NCI-H2081 treated with DMSO at 0.1 percent for 48 hours (cell line): ENCODE results near the gene IDH2.
"Not testable (repeated sequence)": the region's sequence is repeated elsewhere in the genome, so short reads cannot be mapped to it uniquely, and the experiment has no call there.

Source experiments
- DNase-seq: peaks from one replicate; lab custom pipeline; 2025; lab: John Stamatoyannopoulos, UW

The IDH2 gene

DNA sequence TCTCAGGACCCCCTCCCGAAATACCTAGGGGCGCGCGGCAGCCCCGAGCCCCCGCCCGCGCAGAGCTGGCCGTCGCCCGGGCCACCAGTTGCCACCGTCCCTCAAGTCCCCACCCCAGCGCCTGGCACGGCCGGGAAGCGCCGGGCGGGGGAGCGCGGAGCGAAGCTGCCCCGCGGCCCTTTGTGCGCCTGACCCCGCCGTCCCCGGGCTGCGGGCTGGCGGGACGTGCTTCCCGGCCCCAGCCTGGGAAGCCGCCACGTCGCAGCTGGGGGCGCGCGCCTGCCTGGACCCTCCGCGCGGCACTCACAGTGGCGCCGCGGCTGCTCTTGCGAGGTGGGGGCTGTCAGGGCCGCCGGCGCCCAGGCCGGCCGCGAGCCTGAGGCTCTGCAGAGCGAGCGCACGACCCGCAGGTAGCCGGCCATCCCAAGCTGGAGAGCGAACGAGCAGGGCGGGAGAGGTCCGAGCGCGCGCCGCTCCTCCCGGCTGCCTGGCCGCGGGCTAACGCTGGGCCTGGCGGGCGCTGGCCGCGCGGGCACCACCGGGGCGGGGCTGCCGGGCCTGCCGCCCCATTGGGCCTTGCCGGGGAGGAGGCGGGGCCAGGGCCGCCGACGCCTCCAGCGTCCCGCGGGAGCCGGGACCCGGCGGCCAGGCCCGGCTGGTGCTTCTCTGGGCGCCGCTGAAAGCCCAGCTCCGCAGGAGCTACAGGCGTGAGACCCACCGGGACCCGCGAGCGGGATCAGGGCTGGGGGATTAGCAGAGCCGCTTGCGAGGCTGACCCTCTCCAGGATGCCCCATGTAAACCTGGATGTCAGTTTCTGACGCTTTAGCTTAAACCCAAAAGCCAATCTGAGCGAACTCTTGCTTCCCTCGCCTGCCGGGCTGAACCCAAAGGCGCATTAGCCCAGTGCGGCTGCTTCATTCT is at the start of gene IDH2:
IDH2 (minus strand) TSS at position 500 of the 922 bp plus-strand sequence; CDS start at position 422, 78 bp downstream.
- no peak for DNase-seq

DNA sequence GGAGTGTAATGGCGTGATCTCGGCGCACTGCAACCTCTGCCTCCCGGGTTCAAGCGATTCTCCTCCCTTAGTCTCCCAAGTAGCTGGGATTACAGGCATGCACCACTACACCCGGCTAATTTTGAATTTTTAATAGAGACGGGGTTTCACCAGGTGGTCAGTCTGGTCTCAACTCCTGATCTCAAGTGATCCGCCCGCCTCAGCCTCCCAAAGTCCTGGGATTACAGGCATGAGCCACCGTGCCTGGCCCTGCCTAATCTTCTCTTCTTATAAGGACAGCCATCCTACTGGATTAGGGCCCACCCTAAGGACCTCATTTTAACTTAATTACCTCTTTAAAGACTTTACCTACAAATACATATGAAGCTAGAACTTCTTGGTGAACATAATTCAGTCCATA is 48.3 kb upstream of the IDH2 start:
- not testable (repeated sequence) for DNase-seq

DNA sequence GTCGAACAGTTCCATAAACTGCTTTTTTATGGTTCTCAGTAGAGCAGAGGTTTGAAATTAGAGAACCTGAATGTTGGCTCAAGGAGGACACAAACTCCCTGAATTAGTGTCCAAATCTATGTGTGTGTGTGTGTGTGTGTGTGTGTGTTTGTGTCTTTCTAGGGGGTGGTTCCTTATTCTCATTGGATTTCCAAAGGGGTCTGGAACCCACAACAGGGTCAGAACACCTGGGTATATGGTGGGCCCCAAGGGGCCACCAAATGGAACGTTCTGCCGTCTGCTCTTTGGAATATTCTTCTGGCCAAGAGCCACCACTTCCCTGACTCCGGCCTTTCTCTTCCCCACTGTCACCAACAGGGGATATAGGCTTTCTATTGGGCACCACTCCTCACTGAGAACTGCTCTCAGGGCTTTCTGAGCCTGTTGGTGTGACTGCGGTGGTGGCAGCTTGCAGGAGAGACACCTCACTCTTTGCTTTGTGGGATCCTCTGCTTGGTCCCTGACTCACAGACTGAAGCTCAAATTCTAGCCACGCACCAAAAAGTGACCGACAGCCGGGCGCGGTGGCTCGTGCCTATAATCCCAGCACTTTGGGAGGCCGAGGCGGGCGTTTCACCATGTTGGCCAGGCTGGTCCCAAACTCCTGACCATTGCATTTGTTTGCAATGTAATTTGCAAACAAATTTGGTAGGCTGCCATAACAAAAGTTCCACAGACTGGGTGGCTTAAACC is 47.5 kb upstream of the IDH2 start:
- no peak for DNase-seq

DNA sequence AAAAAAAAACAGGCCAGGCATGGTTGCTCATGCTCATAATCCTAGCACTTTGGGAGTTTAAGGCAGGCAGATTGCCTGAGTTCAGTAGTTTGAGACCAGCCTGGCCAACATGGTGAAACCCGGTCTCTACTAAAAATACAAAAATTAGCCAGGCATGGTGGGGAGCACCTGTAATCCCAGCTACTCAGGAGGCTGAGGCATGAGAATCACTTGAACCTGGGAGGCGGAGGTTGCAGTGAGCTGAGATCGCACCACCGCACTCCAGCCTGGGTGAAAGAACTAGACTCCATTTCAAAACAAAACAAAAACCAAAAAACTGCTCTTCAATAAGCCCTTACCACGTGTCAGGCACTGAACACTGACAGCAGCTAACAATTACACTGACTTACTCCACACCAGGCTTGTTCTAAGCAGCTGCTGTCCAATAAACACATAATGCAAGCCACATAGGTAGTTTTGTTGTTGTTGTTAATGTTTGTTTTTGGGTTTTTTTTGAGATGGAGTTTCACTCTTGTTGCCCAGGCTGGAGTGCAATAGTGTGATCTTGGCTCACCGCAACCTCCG is 44.0 kb upstream of the IDH2 start:
- not testable (repeated sequence) for DNase-seq

DNA sequence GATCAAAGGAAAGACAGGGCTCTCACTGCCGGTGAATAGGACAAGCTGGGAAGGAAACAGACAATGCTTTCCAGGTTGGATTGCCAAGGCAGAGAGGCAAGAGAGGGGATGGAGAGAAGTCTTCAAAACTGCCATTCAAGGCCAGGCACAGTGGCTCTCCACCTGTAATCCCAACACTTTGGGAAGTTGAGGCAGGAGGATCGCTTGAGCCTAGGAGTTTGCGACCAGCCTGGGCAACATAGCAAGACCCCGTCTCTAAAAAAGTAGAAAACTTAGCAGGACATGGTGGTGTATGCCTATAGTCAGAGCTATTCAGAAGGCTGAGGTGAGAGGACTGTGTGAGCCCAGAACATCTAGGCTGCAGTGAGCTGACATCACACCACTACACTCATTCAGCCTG is 43.5 kb upstream of the IDH2 start:
- no peak for DNase-seq

DNA sequence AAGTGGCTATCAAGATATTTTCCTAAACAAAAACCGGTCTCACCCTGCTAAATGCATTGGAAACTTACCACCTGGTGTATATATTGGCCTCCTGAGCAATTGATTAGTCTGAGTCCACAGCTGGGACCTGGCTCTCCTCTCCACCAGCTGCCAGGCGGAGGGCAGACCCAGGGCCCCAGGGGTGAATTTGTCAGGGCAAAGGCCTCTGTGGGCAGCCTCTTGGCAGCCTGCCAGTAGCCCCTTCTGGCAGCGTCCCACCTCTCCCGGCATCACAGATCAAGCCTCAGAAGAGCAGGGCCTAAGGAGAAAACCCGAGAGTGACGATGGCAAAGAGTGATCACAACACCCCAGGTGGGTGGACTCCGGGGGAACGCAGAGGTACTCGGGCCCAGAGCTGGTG is 43.0 kb upstream of the IDH2 start:
- DNase-seq: no peak

DNA sequence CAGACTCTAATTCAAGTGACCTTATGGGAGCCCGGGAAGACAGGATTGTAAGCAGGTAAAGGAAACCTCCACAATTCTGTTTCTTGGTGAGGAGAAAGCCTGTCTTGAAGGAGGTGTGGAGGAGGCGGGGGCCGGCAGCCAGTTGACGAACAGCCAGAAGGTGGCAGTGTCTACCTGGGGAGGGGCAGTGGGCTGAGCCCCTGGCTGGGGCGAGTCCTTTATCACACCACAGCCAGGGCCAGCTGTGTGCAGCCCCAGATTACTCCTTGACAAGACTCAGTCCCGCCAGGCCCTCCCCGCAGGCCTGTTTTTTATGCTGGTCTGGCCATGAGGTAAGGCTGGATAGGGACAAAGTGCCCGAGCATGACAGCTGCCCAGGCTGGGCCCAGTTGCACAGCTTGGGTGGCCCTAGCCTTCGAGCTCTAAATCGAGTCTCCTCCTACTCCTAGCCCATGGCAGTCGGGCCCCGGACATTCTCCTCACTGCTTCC is 40.9 kb upstream of the IDH2 start:
- DNase-seq: no peak

DNA sequence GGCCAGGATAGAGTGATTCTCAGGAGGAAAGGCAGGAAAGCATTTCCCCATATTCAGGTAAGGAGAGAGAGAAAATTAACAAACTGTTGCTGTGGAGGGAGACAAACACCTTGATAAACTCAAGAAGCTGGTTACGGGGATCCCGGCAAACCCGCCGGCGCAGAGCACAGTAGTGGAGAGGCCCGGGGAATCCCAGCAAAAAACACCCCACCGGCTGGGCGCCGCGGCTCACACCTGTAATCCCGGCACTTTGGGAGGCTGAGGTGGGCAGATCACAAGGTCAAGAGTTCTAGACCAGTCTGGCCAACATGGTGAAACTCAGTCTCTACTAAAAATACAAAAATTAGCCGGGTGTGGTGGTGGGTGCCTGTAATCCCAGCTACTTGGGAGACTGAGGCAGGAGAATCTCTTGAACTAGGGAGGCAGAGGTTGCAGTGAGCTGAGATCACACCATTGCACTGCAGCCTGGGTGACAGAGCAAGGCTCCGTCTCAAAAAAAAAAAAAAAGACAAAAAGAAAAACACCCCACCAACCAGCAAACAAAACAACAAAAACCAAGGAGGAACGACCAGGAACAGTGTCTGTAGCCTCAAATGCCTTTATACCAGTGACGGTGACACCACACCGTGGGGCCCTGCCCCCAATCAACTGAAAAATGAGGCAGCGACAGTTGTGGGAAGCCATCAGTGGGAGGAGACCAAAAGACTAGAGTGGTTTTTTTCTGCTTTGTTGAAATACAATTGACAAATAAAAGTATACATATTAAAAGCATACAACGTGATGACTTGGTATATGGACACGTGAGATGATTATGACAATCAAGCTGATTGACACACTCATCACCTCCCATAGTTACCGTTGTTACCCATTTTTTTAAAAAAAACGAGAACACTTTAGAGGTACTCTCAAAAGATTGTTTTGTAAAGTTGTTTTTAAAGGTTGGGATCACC is 40.2 kb upstream of the IDH2 start:
- DNase-seq: no peak

DNA sequence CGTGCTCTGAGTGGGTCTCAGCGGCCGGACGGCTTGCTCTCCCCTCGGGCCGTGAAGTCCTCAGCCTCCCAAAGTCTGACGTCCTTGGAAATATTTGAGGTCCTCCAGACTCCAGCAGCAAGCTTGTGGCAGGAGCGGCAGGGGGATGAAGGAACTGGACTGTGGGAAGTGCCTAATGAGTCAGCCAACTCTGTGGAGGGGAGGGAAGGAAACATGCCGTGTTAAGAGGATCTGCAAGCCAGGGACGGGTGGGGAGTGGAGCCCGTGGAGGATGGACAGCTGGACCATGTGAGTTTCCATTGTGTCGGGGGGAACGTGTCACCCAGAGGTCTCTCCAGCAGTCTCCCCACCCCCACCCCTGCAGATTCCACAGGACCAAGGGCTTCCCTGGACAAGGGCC is 39.4 kb upstream of the IDH2 start:
- no peak for DNase-seq

DNA sequence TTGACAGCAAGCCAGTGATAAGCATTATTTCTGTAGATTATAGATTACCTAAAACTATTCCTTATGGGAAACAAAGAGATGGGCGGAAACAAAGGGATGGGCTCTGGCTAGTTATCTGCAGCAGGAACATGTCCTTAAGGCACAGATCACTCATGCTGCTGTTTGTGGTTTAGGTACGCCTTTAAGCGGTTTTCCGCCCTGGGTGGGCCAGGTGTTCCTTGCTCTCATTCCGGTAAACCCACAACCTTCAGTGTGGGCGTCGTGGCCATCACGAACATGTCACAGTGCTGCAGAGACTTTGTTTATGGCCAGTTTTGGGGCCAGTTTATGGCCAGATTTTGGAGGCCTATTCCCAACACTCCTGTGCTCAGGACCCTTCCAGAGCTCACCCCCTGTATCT is 37.3 kb upstream of the IDH2 start:
- not testable (repeated sequence) for DNase-seq

DNA sequence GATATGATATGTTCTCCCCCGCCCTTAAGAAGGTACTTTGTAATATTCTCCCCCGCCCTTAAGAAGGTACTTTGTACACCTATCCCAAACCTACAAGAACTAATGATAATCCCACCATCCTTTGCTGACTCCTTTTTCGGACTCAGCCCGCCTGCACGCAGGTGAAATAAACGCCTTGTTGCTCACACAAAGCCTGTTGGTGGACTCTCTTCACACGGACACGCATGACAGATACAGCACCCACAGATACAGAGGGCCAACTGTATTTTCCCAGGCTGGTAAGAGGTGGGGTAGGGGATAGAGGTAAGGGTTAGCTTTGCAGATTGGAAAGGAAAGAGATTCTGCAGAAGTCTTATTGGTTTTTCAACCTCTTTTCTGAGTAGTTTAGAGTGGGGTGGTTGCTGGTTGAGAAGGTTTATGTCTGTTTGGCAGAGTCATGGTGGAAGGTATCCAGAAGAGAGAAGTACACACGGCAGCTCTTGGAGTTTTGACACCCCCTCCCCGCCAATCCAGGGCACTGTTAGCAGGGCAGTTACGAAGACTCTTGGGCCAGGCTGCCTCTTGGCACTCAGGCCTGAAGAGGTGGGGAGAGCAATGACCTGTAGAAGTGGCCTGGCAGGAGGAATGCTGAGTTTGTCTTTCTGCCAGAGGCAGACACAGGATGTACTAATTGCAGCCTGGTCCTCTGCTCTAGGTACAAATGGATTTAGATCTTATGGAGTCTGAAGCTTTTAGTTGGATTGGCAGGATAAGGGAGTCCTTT is 36.0 kb upstream of the IDH2 start:
- DNase-seq: no peak

DNA sequence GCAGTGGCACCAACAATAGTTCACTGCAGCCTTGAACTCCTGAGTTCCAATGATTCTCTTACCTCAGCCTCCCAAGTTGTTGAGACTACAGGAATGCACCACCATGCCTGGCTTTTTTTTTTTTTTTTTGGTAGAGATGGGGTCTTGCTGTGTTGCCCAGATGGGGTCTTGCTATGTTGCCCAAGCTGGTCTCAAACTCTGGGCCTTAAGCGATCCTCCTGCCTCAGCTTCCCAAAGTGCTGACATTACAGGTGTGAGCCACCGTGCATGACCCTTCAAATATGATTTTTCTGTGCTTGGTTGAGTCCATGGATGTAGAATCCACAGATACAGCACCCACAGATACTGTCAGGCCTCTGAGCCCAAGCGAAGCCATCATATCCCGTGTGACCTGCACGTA is 30.2 kb upstream of the IDH2 start:
- DNase-seq: no peak

DNA sequence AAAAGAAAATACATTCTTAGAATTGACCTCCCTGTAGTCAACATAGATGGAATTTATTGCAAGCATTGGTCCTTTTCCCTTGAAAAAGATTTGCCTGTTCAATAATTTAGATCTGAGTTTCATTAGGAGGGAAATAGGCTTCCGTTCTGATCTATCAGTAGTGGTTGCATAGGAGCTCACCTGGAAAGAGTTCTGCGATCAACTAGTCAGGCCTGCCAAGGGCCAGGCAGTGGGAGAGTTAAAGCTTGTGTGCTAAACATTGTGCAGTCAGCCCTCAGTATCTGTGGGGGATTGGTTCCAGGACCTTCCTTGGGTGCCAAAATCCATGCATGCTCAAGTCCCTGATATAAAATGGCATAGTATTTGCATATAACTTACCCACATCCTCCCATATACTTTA is 29.6 kb upstream of the IDH2 start:
- DNase-seq: no peak

DNA sequence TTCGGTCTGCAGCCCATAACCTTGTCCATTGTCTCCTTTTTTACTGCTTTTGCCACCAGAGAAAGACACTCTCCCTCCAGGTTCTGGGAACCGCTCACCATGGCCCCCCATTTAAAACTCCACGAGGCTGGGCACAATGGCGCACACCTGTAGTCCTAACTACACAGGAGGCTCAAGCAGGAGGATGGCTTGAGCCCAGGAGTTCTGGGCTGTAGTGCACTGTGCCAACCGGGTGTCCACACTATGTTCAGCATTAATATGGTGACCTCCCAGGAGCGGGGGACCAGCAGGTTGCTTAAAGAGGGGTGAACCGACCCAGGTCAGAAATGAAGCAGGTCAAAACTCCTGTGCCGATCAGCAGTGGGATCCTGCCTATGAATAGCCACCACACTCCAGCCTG is 28.0 kb upstream of the IDH2 start:
- DNase-seq: no peak

DNA sequence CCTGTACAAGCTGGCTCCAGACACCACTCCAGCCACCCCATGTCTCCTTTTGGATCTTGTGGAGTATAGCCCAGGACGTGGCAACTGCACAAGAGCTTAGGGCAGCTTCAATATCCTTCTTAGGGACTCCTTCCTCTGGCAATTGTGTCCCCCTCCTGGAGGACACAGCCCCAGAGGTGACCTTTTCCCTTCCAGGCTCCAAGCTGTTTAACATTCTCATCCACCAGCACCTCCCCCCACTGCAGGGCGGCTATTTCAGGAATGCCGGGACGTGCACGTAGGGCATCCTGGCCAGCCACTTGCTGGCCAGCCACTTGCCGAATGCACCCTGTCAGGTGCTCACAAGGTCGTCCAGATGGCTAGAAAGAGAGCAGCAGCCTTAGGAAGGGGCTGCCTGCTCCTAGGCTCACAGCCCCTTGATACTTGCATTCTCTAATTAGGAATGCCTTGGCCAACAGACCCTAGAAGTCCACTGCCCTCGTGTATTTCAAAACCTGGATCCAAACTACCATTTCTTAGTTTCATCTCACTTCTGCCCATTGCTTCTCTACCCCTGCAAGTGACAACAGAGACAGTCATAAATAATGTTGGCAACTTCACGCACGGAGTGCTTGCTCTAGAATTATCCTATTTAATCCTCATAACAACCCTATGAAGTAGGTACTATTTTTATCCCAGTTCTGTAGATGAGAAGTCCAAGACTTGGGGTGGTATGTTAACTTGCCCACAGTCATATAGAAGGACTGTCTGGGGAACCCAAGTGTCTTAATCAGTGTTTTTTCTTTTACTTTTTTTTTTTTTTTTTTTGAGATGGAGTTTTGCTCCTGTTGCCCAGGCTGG is 24.5 kb upstream of the IDH2 start:
- no peak for DNase-seq

DNA sequence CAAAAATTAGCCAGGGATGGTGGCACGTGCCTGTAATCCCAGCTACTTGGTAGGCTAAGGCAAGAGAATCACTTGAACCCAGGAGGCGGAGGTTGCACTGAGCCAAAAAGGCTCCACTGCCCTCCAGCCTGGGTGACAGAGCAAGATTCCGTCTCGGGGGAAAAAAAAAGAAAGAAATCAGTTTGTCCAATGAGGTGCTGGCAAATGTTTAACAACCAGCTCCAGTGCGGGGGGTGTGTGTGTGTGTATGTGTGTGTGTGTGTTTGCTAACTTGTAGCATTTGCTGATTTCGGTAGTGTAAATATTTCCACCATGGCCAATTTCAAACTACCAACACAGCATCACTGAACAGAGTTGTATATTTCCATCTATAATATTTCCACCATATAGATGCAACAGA is 23.8 kb upstream of the IDH2 start:
- no peak for DNase-seq

DNA sequence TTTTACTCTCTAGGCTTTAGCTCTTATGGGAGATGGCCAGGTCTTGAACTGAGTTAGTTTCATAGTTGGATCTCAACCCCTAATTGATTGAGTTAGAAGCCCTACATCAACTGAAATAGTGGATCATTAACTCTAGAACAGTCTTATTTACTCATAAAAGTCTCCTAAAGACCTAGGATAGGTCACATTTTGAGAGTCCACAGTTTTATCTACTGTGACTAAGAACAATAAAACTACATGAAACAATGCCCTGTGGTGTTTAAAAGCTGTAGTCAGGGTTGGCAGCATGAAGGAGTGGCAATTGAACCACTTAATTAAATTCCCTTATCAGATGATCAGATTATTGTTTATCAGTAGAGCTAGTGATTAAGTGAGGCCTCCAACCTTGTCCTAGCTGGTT is 22.2 kb upstream of the IDH2 start:
- no peak for DNase-seq

DNA sequence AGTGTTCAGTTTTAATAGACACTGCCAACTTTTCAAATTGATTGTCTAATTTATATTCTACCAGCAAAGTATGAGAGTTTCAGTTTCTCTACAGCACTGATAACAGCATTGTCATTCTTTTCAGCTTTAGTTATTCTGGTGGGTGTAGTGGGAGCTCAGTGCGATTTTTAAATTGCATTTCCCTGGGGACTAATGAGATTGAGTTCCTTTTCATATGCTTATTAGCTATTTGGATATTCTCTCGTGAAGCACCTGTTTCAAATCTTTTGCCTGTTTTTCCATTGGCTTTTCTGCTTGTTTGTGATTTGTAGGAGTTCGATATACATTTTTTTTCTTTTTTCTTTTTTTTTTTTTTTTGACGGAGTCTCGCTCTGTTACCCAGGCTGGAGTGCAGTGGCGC is 18.8 kb upstream of the IDH2 start:
- DNase-seq: no peak

DNA sequence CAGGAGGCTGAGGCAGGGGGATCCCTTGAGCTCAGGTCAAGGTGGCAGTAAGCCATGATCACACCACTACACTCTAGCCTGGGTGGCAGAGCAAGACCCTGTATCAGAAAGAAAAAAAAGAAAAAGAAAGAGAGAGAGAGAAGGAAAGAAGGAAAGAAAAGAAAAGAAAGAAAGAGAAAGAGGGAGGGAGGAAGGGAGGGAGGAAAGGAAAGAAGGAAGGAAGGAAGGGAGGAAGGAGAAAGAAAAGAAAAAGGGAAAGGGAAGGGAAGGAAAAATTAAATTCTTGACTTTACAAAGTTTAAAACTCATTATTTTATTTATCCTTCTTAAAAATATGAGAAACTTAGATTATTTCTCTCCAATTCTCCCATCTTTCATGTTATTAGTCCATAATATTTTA is 17.1 kb upstream of the IDH2 start:
- DNase-seq: no peak

DNA sequence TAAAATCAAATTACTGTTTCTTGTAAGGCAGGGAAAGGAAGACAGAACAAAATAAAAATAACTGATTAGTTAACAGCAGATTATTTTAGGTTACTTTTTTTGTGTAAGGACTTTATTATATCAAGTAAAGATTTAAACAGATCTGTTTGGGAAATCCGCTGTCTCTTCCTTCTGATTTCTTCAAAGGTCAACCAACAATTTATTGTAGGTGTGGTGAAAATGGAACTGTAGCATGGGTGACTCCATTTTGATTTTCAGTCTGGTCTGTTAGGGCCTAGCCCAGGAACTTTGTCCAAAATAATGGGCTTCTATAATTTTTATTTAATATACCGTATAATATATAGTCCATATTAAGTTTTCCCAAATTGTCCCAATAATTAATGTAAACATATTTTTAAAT is 13.5 kb upstream of the IDH2 start:
- DNase-seq: no peak
